22Rv1 (cell line): ENCODE data around the gene LONP2.

Experiments
- ZFX ChIP-seq: fragments of 450-650 bp; IDR thresholded peaks from 2 replicates; pipeline ENCODE4 v1.6.1; 2017; ENCODE audit warnings: antibody characterized with exemption, borderline replicate concordance
- TF ChIP-seq, protein P1 (sequence below): fragments of 450-650 bp; IDR thresholded peaks from 2 replicates; pipeline ENCODE4 v1.5.1; 2017; ENCODE audit warnings: mild to moderate bottlenecking

DNA sequence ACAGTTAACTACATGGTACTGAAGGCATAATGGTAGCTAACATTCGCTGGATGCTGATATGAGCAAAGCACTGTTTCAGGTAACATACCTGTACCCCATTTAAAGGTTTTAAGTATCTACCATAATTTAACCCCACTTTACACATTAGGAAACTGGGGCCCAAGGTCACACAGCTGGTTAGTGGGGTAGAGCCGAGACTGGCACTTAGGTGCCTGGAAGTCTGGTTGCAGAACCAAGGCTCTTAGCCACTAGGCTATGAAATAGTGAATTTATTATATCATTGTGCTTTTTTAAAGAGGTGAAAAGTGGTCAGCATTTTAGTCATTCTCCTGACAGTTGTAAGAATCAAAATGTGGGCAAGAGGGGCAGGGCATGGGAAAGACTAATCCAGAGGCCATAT is 115.9 kb downstream of the LONP2 start:
- TF ChIP-seq, protein P1, sequence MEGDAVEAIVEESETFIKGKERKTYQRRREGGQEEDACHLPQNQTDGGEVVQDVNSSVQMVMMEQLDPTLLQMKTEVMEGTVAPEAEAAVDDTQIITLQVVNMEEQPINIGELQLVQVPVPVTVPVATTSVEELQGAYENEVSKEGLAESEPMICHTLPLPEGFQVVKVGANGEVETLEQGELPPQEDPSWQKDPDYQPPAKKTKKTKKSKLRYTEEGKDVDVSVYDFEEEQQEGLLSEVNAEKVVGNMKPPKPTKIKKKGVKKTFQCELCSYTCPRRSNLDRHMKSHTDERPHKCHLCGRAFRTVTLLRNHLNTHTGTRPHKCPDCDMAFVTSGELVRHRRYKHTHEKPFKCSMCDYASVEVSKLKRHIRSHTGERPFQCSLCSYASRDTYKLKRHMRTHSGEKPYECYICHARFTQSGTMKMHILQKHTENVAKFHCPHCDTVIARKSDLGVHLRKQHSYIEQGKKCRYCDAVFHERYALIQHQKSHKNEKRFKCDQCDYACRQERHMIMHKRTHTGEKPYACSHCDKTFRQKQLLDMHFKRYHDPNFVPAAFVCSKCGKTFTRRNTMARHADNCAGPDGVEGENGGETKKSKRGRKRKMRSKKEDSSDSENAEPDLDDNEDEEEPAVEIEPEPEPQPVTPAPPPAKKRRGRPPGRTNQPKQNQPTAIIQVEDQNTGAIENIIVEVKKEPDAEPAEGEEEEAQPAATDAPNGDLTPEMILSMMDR, result no peak
- TF ChIP-seq ZFX, result no peak
